OCI-LY3 (cell line): ENCODE measurements around the gene AFAP1L1.

Experiments used
- H2AFZ ChIP-seq: fragments of 200-600, 300-600 bp; shearing (Covaris generic); 2 replicates; pipeline ENCODE4 v1.6.0; 2014; ENCODE audit warnings: antibody characterized with exemption, low read depth, low read length
- H3K27ac ChIP-seq: fragments of 200-600, 300-600 bp; sonication (generic); 2 replicates; pipeline ENCODE4 v1.5.1; 2014; ENCODE audit warnings: mild to moderate bottlenecking, low read length, moderate library complexity, mixed read lengths
- H3K27me3 ChIP-seq: fragments of 200-600, 300-600 bp; sonication (generic); 2 replicates; pipeline ENCODE4 v1.6.1; 2014; ENCODE audit warnings: low read depth, low read length, mixed read lengths
- H3K36me3 ChIP-seq: fragments of 200-600, 300-600 bp; sonication (generic); replicated peaks from 2 replicates; pipeline ENCODE3; 2014; ENCODE audit warnings: low read depth, low read length, mixed read lengths
- H3K4me1 ChIP-seq: fragments of 300-600, 200-600 bp; sonication (generic); 2 replicates; pipeline ENCODE4 v1.6.1; 2014; ENCODE audit warnings: low read length, mixed read lengths
- H3K4me2 ChIP-seq: fragments of 200-600, 300-600 bp; sonication (generic); 2 replicates; pipeline ENCODE4 v1.6.1; 2014; ENCODE audit warnings: low read length, mixed read lengths
- H3K4me3 ChIP-seq: fragments of 300-600, 200-600 bp; sonication (generic); 2 replicates; pipeline ENCODE4 v1.5.1; 2014; ENCODE audit warnings: antibody characterized with exemption, mild to moderate bottlenecking, low read length, moderate library complexity
- H3K79me2 ChIP-seq: fragments of 300-600, 200-600 bp; shearing (Covaris generic); 2 replicates; pipeline ENCODE4 v1.6.1; 2014; ENCODE audit warnings: mild to moderate bottlenecking, low read length, mixed read lengths
- H3K9ac ChIP-seq: fragments of 300-600, 200-600 bp; shearing (Covaris generic); 2 replicates; pipeline ENCODE4 v1.6.0; 2014; ENCODE audit warnings: mild to moderate bottlenecking, low read length, moderate library complexity
- H3K9me3 ChIP-seq: fragments of 200-600, 300-600 bp; shearing (Covaris generic); 2 replicates; pipeline ENCODE4 v1.6.1; 2014; ENCODE audit warnings: low read length, mixed read lengths; ENCODE audit not compliant: insufficient read depth
- H4K20me1 ChIP-seq: fragments of 200-600, 300-600 bp; sonication (generic); 2 replicates; pipeline ENCODE4 v1.6.1; 2016; ENCODE audit warnings: low read length, mixed read lengths; ENCODE audit not compliant: insufficient read depth
- CTCF ChIP-seq: fragments of 200-600, 300-600 bp; sonication (generic); IDR thresholded peaks from 2 replicates; pipeline ENCODE4 v1.5.1; 2014; ENCODE audit warnings: antibody characterized with exemption, low read length, low read depth
- EZH2phosphoT487 ChIP-seq: fragments of 200-600 bp; shearing (Covaris generic); IDR thresholded peaks from 2 replicates; pipeline ENCODE4 v1.6.1; 2018; ENCODE audit warnings: antibody characterized with exemption, mixed run types, low read depth

Gene AFAP1L1

GRCh38 chr5:149309354-149309753, 37.7 kb downstream of the AFAP1L1 start:
- Histone ChIP-seq H3K27ac (no peak overlapping the region), H3K4me3 (no peak overlapping the region), H3K4me2 (no peak overlapping the region), H2AFZ (no peak overlapping the region), H3K79me2 (no peaks in the 10 kb centered on the region), H3K9ac (no peak overlapping the region), H3K27me3 (no peaks in the 10 kb centered on the region), H4K20me1 (no peaks in the 10 kb centered on the region), H3K9me3 (no peaks in the 10 kb centered on the region), H3K36me3 (no peaks in the 10 kb centered on the region), H3K4me1 (no peaks in the 10 kb centered on the region; the same call in 1 of the 2 replicates)
- TF ChIP-seq EZH2phosphoT487 (no peak), CTCF (no peak)

GRCh38 chr5:149310488-149310887, 38.8 kb downstream of the AFAP1L1 start:
- Histone ChIP-seq H3K79me2 (no peaks in the 10 kb centered on the region), H3K4me3 (no peak overlapping the region), H3K36me3 (no peaks in the 10 kb centered on the region), H3K4me2 (no peak overlapping the region), H3K27me3 (no peaks in the 10 kb centered on the region), H3K9ac (no peak overlapping the region), H3K4me1 (no peaks in the 10 kb centered on the region; the same call in 1 of the 2 replicates), H3K9me3 (no peaks in the 10 kb centered on the region), H4K20me1 (no peaks in the 10 kb centered on the region), H3K27ac (no peak overlapping the region), H2AFZ (no peak overlapping the region)
- no peak for TF ChIP-seq CTCF
- TF ChIP-seq EZH2phosphoT487: no peak

GRCh38 chr5:149310947-149311658, 39.4 kb downstream of the AFAP1L1 start:
- no peak overlapping the region for H3K4me3 ChIP-seq
- no peak overlapping the region for H3K9ac ChIP-seq
- no peaks in the 10 kb centered on the region for H3K9me3 ChIP-seq
- H3K4me2 ChIP-seq: no peak overlapping the region
- no peaks in the 10 kb centered on the region for H4K20me1 ChIP-seq
- no peaks in the 10 kb centered on the region for H3K79me2 ChIP-seq
- no peak overlapping the region for H2AFZ ChIP-seq
- no peak overlapping the region for H3K27ac ChIP-seq
- TF ChIP-seq EZH2phosphoT487 (no peak), CTCF (no peak)
- no peaks in the 10 kb centered on the region; the same call in 1 of the 2 replicates for H3K4me1 ChIP-seq
- H3K27me3 ChIP-seq: no peaks in the 10 kb centered on the region
- H3K36me3 ChIP-seq: no peaks in the 10 kb centered on the region

- Histone ChIP-seq H2AFZ (no peak overlapping the region), H3K36me3 (no peaks in the 10 kb centered on the region), H3K27me3 (no peaks in the 10 kb centered on the region), H3K4me3 (no peak overlapping the region), H3K9me3 (no peaks in the 10 kb centered on the region), H3K4me1 (no peaks in the 10 kb centered on the region; the same call in 1 of the 2 replicates), H4K20me1 (no peaks in the 10 kb centered on the region), H3K79me2 (no peaks in the 10 kb centered on the region), H3K4me2 (no peak overlapping the region), H3K27ac (no peak overlapping the region), H3K9ac (no peak overlapping the region)
- TF ChIP-seq CTCF (no peak), EZH2phosphoT487 (no peak)
Measured at GRCh38 chr5:149313151-149313841, 41.6 kb downstream of the AFAP1L1 start.
